Caki2 (cell line): ENCODE data around the gene PLGRKT. TPM values are rescaled to one million over a fixed set of nuclear protein-coding genes. Genes with fewer than 3 reads are reported as not detected.
A peak's percentile ranks its signal among the peaks of the same experiment; 100 is the strongest.
"Not testable (repeated sequence)": the region's sequence is repeated elsewhere in the genome, so short reads cannot be mapped to it uniquely, and the experiment has no call there.

Experiments
- DNase-seq: peaks from one replicate; pipeline ENCODE4 v3.0.0-alpha.2; 2015; ENCODE audit warnings: low read depth
- in situ Hi-C: cut with HindIII; loops from 2 replicates; pipeline ENCODE4 v1.10.0; 2016; ENCODE audit warnings: low sequenced_read_pairs, low pct_unique_long_range_greater_than_20kb, mixed read lengths
- total RNA-seq: library from RNA; depleted of rRNA; stranded (reverse); fragments of >200 nt; shearing (Covaris generic); gene quantifications from 2 replicates; pipeline ENCODE4 v1.2.3, GENCODE V29; 2014; ENCODE audit warnings: low replicate concordance; rRNA removed

PLGRKT gene
- total RNA-seq, 1 experiment from 2014 or later, result 34.5 TPM

GRCh38 chr9:5354184-5354583, 83.5 kb downstream of the PLGRKT start:
- in situ Hi-C loops, result no loop called here
- DNase-seq, result no peak

GRCh38 chr9:5352637-5353248, 85.0 kb downstream of the PLGRKT start:
- in situ Hi-C loops, result no loop called here
- no peak for DNase-seq

GRCh38 chr9:5338992-5339981, 98.4 kb downstream of the PLGRKT start, which contains the start of gene RLN1:
RLN1 (minus strand) TSS chr9:5339876; CDS start chr9:5339746, 130 bp downstream.
- peak; percentile 12 for DNase-seq
- in situ Hi-C loops, result not testable (repeated sequence)

DNA sequence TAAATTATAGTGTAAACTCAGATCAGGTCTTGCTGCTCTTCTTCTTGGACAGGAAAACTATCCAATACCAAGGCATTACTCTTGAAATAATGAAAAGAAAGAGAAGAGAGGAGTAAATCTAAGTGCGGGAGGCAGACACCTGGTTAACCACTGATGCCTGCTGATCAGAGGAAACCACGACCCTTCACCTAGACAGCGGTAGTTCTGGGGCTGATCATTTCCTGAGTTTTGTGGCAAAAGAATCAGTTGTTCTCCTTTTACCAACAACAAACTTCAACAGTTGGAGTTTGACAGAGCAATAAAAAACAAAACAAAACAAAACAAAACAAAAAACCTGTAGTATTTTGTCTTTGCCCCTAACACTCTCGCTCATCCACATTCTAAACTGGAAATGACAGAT, 101.0 kb downstream of the PLGRKT start:
- in situ Hi-C loops, result no loop called here
- DNase-seq, result no peak

- DNase-seq, in situ Hi-C loops: not testable (repeated sequence)
Measured at GRCh38 chr9:5331276-5331675, 106.4 kb downstream of the PLGRKT start.

DNA sequence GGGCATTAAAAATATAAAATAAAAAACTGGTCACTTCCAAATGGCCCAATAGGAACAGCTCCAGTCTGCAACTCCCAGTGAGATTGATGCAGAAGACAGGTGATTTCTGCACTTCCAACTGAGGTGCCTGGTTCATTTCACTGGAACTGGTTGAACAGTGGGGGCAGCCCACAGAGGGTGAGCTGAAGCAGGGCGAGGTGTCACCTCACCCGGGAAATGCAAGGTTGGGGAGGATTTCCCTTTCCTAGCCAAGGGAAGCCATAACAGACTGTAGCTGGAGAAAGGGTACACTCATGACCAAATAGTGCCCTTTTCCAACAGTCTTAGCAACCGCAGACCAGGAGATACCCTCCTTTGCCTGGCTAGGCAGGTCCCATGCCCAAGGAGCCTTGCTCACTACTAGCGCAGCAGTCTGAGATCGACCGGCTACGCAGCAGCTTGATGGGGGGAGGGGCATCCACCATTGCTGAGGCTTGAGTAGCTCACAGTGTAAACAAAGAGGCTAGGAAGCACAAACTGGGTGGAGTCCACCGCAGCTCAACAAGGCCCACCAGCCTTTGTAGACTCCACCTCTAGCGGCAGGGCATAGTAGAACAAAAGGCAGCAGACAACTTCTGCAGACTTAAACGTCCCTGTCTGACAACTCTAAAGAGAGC, 110.7 kb downstream of the PLGRKT start:
- DNase-seq, result no peak
- in situ Hi-C loops, result no loop called here

- DNase-seq, result no peak
- in situ Hi-C loops, result no loop called here
Measured at GRCh38 chr9:5326187-5326586, 111.5 kb downstream of the PLGRKT start.

GRCh38 chr9:5321601-5322000, 116.1 kb downstream of the PLGRKT start:
- in situ Hi-C loops, DNase-seq: not testable (repeated sequence)

DNA sequence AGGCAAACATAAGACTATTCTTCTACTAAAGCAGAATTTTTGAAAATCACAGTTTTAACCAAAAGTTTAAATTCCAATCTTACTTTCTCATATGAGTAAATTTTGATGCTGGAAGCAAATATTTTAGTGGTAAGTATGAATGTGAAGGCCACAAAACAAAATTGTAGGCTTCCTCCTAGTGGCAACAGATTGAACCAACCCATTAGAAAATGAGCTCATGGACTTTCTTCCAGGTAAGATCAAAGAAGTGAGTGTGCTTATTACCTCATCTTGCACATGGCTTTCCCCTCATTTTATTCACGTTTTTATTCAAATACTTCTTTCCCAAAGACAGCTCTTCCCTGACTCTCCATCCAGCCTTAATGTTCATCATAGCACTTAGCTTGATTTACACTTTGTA, 116.7 kb downstream of the PLGRKT start:
- no peak for DNase-seq
- in situ Hi-C loops, result no loop called here

GRCh38 chr9:5316406-5316805, 121.3 kb downstream of the PLGRKT start:
- in situ Hi-C loops, result not testable (repeated sequence)

GRCh38 chr9:5315187-5315923, 122.4 kb downstream of the PLGRKT start:
- in situ Hi-C loops, result no loop called here

More at GRCh38 chr9:5316406-5316805, 121.3 kb downstream of the PLGRKT start:
- not testable (repeated sequence) for DNase-seq

GRCh38 chr9:5310851-5311250, 126.9 kb downstream of the PLGRKT start:
- in situ Hi-C loops, result no loop called here
- DNase-seq, result no peak

More at GRCh38 chr9:5315187-5315923, 122.4 kb downstream of the PLGRKT start:
- DNase-seq, result no peak

Other genes with a start within 250 kb of the PLGRKT start
- not detected in 2 replicates for gene INSL4, start 206.5 kb downstream of the PLGRKT start, total RNA-seq
- not detected in 2 replicates for gene RLN2, start 133.2 kb downstream of the PLGRKT start, total RNA-seq
- not detected in 2 replicates for gene RLN1, start 98.0 kb downstream of the PLGRKT start, total RNA-seq
- gene CD274, start 12.6 kb upstream of the PLGRKT start, total RNA-seq, result 3.6 and 7.3 TPM in 2 replicates
- not detected in 2 replicates for gene PDCD1LG2, start 72.6 kb upstream of the PLGRKT start, total RNA-seq
- 7.4 TPM in 2 replicates for gene RIC1, start 191.2 kb upstream of the PLGRKT start, total RNA-seq